Measurements from ENCODE around the gene IKBKE.

Gene IKBKE

DNA sequence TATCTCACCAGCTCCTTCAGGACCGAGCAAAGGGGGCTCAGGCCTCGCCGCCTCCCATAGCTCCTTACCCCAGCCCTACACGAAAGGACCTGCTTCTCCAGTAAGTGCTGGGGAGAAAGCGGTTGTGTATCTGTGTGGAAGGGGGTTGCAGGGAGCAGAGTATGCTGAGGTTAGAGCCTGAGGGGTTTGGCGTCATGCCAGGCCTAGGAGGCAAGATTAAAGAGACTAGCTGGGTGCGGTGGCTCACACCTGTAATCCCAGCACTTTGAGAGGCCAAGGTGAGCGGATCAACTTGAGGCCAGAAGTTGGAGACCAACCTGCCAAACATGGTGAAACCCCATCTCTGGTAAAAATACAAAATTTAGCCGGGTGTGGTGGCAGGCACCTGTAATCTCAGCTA is 23.0 kb downstream of the IKBKE start:
- H3K9ac ChIP-seq (ENCODE audit: low read depth, low read length, poor library complexity, severe bottlenecking): no peak overlapping the region
- H3K4me3 ChIP-seq (ENCODE audit: low read length, poor library complexity, severe bottlenecking): no peak overlapping the region
- no peak overlapping the region for H3K4me2 ChIP-seq (ENCODE audit: low read depth, low read length, poor library complexity, severe bottlenecking)
- peaks cover 36% of the 10 kb centered on the region; the same call in 1 of the 2 replicates for H3K36me3 ChIP-seq (ENCODE audit: insufficient read depth, low read length)
- TF ChIP-seq, protein P1, sequence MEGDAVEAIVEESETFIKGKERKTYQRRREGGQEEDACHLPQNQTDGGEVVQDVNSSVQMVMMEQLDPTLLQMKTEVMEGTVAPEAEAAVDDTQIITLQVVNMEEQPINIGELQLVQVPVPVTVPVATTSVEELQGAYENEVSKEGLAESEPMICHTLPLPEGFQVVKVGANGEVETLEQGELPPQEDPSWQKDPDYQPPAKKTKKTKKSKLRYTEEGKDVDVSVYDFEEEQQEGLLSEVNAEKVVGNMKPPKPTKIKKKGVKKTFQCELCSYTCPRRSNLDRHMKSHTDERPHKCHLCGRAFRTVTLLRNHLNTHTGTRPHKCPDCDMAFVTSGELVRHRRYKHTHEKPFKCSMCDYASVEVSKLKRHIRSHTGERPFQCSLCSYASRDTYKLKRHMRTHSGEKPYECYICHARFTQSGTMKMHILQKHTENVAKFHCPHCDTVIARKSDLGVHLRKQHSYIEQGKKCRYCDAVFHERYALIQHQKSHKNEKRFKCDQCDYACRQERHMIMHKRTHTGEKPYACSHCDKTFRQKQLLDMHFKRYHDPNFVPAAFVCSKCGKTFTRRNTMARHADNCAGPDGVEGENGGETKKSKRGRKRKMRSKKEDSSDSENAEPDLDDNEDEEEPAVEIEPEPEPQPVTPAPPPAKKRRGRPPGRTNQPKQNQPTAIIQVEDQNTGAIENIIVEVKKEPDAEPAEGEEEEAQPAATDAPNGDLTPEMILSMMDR (conservative IDR thresholded peaks at IDR 0.05; ENCODE audit: low read length): no peak
- H3K9me2 ChIP-seq (replicated peaks; ENCODE audit: low read depth, low read length): no peaks in the 10 kb centered on the region
- H3F3A ChIP-seq (ENCODE audit: low read depth): no peaks in the 10 kb centered on the region
- H3K4me1 ChIP-seq (ENCODE audit: insufficient read depth, low read length, poor library complexity, severe bottlenecking): peaks cover 10% of the 10 kb centered on the region
- H2AFZ ChIP-seq (ENCODE audit: low read length): no peak overlapping the region
- H3K9me3 ChIP-seq (ENCODE audit: insufficient read depth, low read depth, low read length): no peaks in the 10 kb centered on the region
- H3K27me3 ChIP-seq (ENCODE audit: insufficient read depth, low read length, poor library complexity, severe bottlenecking): no peaks in the 10 kb centered on the region
- H4K20me1 ChIP-seq (ENCODE audit: insufficient read depth, low read length, poor library complexity, severe bottlenecking): no peaks in the 10 kb centered on the region
- H3K79me2 ChIP-seq (ENCODE audit: insufficient read depth, low read length): no peaks in the 10 kb centered on the region

DNA sequence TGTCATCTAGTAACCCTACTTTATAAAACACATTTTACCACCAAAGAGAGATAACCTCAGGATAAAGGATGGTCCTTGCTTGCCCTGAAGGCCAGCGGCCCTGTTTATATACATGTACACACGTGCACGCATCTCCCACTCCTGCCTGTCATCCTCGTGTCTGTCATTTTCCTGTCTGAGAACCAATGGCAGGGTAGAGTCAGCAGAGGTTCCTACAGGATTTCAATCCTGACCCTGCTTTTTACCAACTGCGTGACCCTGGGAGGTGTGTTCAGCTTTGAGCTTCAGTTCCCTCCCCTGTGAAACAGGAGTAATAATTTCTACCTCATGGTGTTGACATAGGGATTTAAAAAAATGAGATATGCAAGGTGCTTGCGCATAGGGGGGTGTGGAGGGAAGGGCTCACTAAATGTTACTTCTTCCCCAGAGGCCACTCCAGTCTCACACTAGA is 24.8 kb downstream of the IKBKE start:
- no peaks in the 10 kb centered on the region for H4K20me1 ChIP-seq (ENCODE audit: insufficient read depth, low read length, poor library complexity, severe bottlenecking)
- no peak overlapping the region for H3K4me3 ChIP-seq (ENCODE audit: low read length, poor library complexity, severe bottlenecking)
- no peaks in the 10 kb centered on the region for H3K9me3 ChIP-seq (ENCODE audit: insufficient read depth, low read depth, low read length)
- no peak overlapping the region for H3K9ac ChIP-seq (ENCODE audit: low read depth, low read length, poor library complexity, severe bottlenecking)
- H3K27me3 ChIP-seq (ENCODE audit: insufficient read depth, low read length, poor library complexity, severe bottlenecking): no peaks in the 10 kb centered on the region
- H3K9me2 ChIP-seq (replicated peaks; ENCODE audit: low read depth, low read length): no peaks in the 10 kb centered on the region
- no peak for TF ChIP-seq EZH2phosphoT487 (IDR thresholded peaks at IDR 0.05; ENCODE audit: borderline replicate concordance)
- TF ChIP-seq, protein P1 (conservative IDR thresholded peaks at IDR 0.05; ENCODE audit: low read length): no peak
- H3K4me1 ChIP-seq (ENCODE audit: insufficient read depth, low read length, poor library complexity, severe bottlenecking): peaks cover 10% of the 10 kb centered on the region
- H2AFZ ChIP-seq (ENCODE audit: low read length): no peak overlapping the region
- H3K79me2 ChIP-seq (ENCODE audit: insufficient read depth, low read length): no peaks in the 10 kb centered on the region
- H3K4me2 ChIP-seq (ENCODE audit: low read depth, low read length, poor library complexity, severe bottlenecking): no peak overlapping the region
- peaks cover 36% of the 10 kb centered on the region; the same call in 1 of the 2 replicates for H3K36me3 ChIP-seq (ENCODE audit: insufficient read depth, low read length)
- H3F3A ChIP-seq (ENCODE audit: low read depth): no peaks in the 10 kb centered on the region

GRCh38 chr1:206495493-206496046 is 25.3 kb downstream of the IKBKE start:
- no peak overlapping the region for H2AFZ ChIP-seq (ENCODE audit: low read length)
- no peaks in the 10 kb centered on the region for H4K20me1 ChIP-seq (ENCODE audit: insufficient read depth, low read length, poor library complexity, severe bottlenecking)
- no peaks in the 10 kb centered on the region for H3K79me2 ChIP-seq (ENCODE audit: insufficient read depth, low read length)
- no peak overlapping the region for H3K9ac ChIP-seq (ENCODE audit: low read depth, low read length, poor library complexity, severe bottlenecking)
- no peak for TF ChIP-seq EZH2phosphoT487 (IDR thresholded peaks at IDR 0.05; ENCODE audit: borderline replicate concordance)
- TF ChIP-seq, protein P1 (conservative IDR thresholded peaks at IDR 0.05; ENCODE audit: low read length): no peak
- H3K4me2 ChIP-seq (ENCODE audit: low read depth, low read length, poor library complexity, severe bottlenecking): no peak overlapping the region
- no peaks in the 10 kb centered on the region for H3K9me3 ChIP-seq (ENCODE audit: insufficient read depth, low read depth, low read length)
- H3K36me3 ChIP-seq (ENCODE audit: insufficient read depth, low read length): peaks cover 36% of the 10 kb centered on the region; the same call in 1 of the 2 replicates
- no peak overlapping the region for H3K4me3 ChIP-seq (ENCODE audit: low read length, poor library complexity, severe bottlenecking)
- H3F3A ChIP-seq (ENCODE audit: low read depth): no peaks in the 10 kb centered on the region
- H3K4me1 ChIP-seq (ENCODE audit: insufficient read depth, low read length, poor library complexity, severe bottlenecking): peaks cover 10% of the 10 kb centered on the region
- no peaks in the 10 kb centered on the region for H3K9me2 ChIP-seq (replicated peaks; ENCODE audit: low read depth, low read length)
- no peaks in the 10 kb centered on the region for H3K27me3 ChIP-seq (ENCODE audit: insufficient read depth, low read length, poor library complexity, severe bottlenecking)
